Subcutaneous adipose tissue (tissue), 4 donors: Measurements from ENCODE around the gene P2RX1. TPM values are rescaled to one million over a fixed set of nuclear protein-coding genes. Genes with fewer than 3 reads are reported as not detected.

ENCODE experiments used
- total RNA-seq, 4 donors: library from RNA; depleted of rRNA; stranded (reverse); fragments of >200 nt; gene quantifications; one replicate each; pipeline ENCODE4 v1.1.0, GENCODE V29; 2016

The P2RX1 gene
- total RNA-seq, 4 donors from 2014 or later: 0.94 to 9.3 (median 1.8) TPM

Other genes starting within 250 kb of the P2RX1 start
- 10 to 100 TPM; 62.2 to 90.1 (median 76.9) TPM for gene TAX1BP3, start 247.9 kb downstream of the P2RX1 start, total RNA-seq
- gene EMC6, start 247.7 kb downstream of the P2RX1 start, total RNA-seq: 10 to 100 TPM; 14.5 to 17.2 (median 15.3) TPM
- gene P2RX5, start 220.3 kb downstream of the P2RX1 start, total RNA-seq: under 1 TPM in 1 of 4 donors, not detected in 3; 0.68 TPM
- gene HASPIN, start 192.6 kb downstream of the P2RX1 start, total RNA-seq: under 1 TPM in 3 of 4 donors, not detected in 1; 0.33 to 0.44 (median 0.34) TPM
- 10 to 100 TPM; 19.8 to 48.3 (median 30.8) TPM for gene ITGAE, start 115.3 kb downstream of the P2RX1 start, total RNA-seq
- 10 to 100 TPM; 21.6 to 26.4 (median 23.6) TPM for gene NCBP3, start 70.2 kb downstream of the P2RX1 start, total RNA-seq
- 1 to 10 TPM; 3.2 to 6.6 (median 3.8) TPM for gene CAMKK1, start 23.4 kb downstream of the P2RX1 start, total RNA-seq
- gene ATP2A3, start 48.0 kb upstream of the P2RX1 start, total RNA-seq: 1 to 10 TPM; 2.3 to 7.5 (median 3.3) TPM
- gene ZZEF1, start 226.6 kb upstream of the P2RX1 start, total RNA-seq: 100 to 1,000 TPM in 1 of 4 donors, 10 to 100 TPM in 3; 59.0 to 115 (median 68.2) TPM
- 10 to 100 TPM; 12.6 to 64.4 (median 46.1) TPM for gene CYB5D2, start 226.7 kb upstream of the P2RX1 start, total RNA-seq